Left lung (tissue), 10 donors: ENCODE data around the gene FBXW9. TPM values are rescaled to one million over a fixed set of nuclear protein-coding genes. Genes with fewer than 3 reads are reported as not detected.

Experiments used
- ATAC-seq: fragments of 200-7000 bp; cut with Tn5 transposase; one replicate; pipeline ENCODE4 v1.9.1; 2020; ENCODE audit warnings: moderate library complexity
- DNase-seq, 4 donors: peaks; one replicate each; pipeline ENCODE4 v3.0.0-alpha.2; 2013 to 2020
- H3K27ac ChIP-seq, 2 donors: fragments of 200-600 bp; sonication (generic) in 1 of 2; one replicate each; pipeline versions ENCODE4 v1.5.0 to v1.8.0; 2020 to 2021
- H3K27me3 ChIP-seq, 2 donors: fragments of 200-600 bp; sonication (generic) in 1 of 2; one replicate each; pipeline versions ENCODE4 v1.5.0 to v1.8.0; 2020 to 2021
- H3K36me3 ChIP-seq, 2 donors: fragments of 200-600 bp; sonication (generic) in 1 of 2; one replicate each; pipeline versions ENCODE4 v1.5.0 to v1.8.0; 2020 to 2021
- H3K4me1 ChIP-seq, 2 donors: fragments of 200-600 bp; one replicate each; pipeline ENCODE4 v1.8.0; 2021
- H3K4me3 ChIP-seq, 2 donors: fragments of 200-600 bp; sonication (generic) in 1 of 2; one replicate each; pipeline versions ENCODE4 v1.5.0 to v1.8.0; 2020 to 2021; ENCODE audit warnings: mild to moderate bottlenecking in 1 of 2
- H3K9me3 ChIP-seq, 2 donors: fragments of 200-600 bp; sonication (generic) in 1 of 2; one replicate each; pipeline versions ENCODE4 v1.5.0 to v1.8.0; 2020 to 2021
- intact Hi-C, 2 donors: fragments of 100-400 bp; cut with DNase I; formaldehyde crosslinking; loops; one replicate each; pipeline versions ENCODE4 v1.11.2 to v1.14.2; 2022
- polyA plus RNA-seq, 6 donors: library from polyadenylated mRNA; unstranded; fragments of 120-200 nt; gene quantifications; one replicate each; pipeline ENCODE4 v1.2.1, GENCODE V29; 2013; ENCODE audit not compliant: insufficient read length in 6 of 6
- total RNA-seq, 2 donors: library from RNA; stranded (reverse); fragmentation: NEBNext Ultra II Directional; extraction: Animal tissue kit (Norgen Biotek cat#: 25700); gene quantifications; one replicate each; pipeline ENCODE4 v1.2.1, GENCODE V29; 2021
- TF ChIP-seq, protein P1 (sequence below), 2 donors: fragments of 200-600 bp; sonication (generic) in 1 of 2; IDR thresholded peaks; one replicate each; pipeline versions ENCODE4 v1.5.0 to v1.8.0; 2021; ENCODE audit warnings: antibody characterized with exemption in 2 of 2
- donor health status: DM: no; HTN: yes; CAD: no.
- donor health status: DM: no; HTN: no; CAD: no.

The FBXW9 gene
- total and polyA plus RNA-seq, 8 donors: 6.0 to 13.1 (median 10.5) TPM

DNA sequence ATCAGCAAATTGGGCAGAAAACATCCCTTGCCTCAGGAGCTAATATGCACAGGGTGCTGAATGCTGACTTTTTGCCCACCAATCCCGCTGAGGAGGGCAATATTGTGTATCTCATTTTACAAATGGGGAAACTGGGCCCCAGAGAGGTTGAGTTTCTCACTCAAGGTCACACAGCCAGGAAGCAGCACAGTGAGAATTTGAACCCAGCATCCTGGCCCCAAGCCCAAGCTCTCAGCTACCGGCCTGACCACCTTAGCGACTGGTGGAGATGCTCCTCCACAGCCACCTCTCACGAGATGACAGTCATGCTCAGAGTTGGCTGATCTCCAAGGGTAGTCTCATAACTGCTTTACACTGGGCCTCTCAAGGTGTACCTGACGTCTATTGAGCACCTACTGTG, 3.5 kb downstream of the FBXW9 start:
- Histone ChIP-seq H3K27ac (no peak overlapping the region), H3K9me3 (no peaks in the 10 kb centered on the region), H3K4me3 (no peak overlapping the region), H3K36me3 (peaks cover 0 to 11% of the 10 kb centered on the region in 2 donors), H3K4me1 (peaks cover 9 to 27% of the 10 kb centered on the region in 2 donors), H3K27me3 (no peaks in the 10 kb centered on the region)
- intact Hi-C loops: no loop called here
- ATAC-seq (no peak), DNase-seq (no peak)
- TF ChIP-seq, protein P1, sequence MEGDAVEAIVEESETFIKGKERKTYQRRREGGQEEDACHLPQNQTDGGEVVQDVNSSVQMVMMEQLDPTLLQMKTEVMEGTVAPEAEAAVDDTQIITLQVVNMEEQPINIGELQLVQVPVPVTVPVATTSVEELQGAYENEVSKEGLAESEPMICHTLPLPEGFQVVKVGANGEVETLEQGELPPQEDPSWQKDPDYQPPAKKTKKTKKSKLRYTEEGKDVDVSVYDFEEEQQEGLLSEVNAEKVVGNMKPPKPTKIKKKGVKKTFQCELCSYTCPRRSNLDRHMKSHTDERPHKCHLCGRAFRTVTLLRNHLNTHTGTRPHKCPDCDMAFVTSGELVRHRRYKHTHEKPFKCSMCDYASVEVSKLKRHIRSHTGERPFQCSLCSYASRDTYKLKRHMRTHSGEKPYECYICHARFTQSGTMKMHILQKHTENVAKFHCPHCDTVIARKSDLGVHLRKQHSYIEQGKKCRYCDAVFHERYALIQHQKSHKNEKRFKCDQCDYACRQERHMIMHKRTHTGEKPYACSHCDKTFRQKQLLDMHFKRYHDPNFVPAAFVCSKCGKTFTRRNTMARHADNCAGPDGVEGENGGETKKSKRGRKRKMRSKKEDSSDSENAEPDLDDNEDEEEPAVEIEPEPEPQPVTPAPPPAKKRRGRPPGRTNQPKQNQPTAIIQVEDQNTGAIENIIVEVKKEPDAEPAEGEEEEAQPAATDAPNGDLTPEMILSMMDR (IDR thresholded peaks at IDR 0.05): no peak

DNA sequence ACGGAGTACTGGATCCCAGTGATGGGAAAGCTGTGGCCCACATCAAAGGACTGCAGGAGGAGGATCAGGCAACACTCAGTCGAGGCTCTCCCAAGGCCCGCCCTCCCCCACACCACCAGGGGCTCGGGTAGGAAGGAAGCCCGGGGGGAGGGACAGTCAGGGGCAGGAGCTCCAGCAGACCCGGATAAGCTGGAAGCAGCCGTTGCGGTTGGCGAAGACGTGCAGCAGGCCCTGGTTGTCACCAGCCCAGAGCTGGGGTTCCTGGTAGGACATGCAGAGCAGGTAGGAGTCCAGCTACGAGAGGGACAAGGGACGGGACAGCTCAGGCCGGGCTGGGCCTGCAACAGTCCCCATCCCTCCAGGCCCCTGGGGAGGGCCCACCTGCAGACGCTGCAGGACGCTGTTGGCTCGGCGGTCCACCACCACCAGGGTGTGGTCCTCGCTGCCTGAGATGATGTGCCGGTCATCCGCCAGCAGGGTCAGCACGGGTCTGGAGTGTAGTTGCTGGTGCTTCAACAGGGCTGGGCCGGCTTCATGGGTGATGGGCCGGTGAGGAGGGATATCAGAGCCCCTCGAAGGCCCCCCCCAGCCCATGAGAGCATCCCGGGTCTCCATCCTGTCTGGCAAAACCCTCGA, 6.7 kb downstream of the FBXW9 start:
- intact Hi-C loops: no loop called here
- TF ChIP-seq, protein P1 (IDR thresholded peaks at IDR 0.05): no peak
- peak in 1 of 4 donors; percentile 67 for DNase-seq
- no peaks in the 10 kb centered on the region for H3K27me3 ChIP-seq
- H3K9me3 ChIP-seq: no peaks in the 10 kb centered on the region
- H3K4me1 ChIP-seq: peaks cover 0 to 3% of the 10 kb centered on the region in 2 donors
- no peak overlapping the region for H3K27ac ChIP-seq
- no peak overlapping the region for H3K4me3 ChIP-seq
- peaks cover 0 to 11% of the 10 kb centered on the region in 2 donors for H3K36me3 ChIP-seq
- no peak for ATAC-seq

DNA sequence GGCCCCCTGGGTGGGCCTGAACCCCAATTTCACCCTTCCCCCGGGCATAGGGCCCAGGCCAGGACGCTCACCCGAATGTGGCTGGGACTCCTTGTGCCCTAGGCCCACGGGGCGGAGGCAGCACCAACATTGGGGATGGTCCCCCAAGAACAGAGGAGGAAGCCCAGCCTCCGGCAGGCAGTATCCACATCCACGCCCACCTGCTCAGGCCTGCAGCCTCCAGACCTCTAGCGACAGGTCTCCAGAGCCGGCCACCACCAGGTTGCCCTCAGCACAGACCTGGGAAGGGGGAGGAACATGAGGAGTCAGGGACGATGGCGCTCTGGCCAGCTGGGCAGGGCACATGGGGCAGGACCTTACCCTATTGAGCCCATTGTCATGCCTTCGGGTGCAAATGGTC, 7.4 kb downstream of the FBXW9 start:
- peak in 1 of 4 donors; percentile 61 for DNase-seq
- no peak for ATAC-seq
- Histone ChIP-seq H3K27ac (no peak overlapping the region), H3K36me3 (peaks cover 0 to 11% of the 10 kb centered on the region in 2 donors), H3K27me3 (no peaks in the 10 kb centered on the region), H3K4me3 (no peak overlapping the region), H3K9me3 (no peaks in the 10 kb centered on the region), H3K4me1 (no peaks in the 10 kb centered on the region)
- TF ChIP-seq, protein P1 (IDR thresholded peaks at IDR 0.05): no peak
- intact Hi-C loops: no loop called here

DNA sequence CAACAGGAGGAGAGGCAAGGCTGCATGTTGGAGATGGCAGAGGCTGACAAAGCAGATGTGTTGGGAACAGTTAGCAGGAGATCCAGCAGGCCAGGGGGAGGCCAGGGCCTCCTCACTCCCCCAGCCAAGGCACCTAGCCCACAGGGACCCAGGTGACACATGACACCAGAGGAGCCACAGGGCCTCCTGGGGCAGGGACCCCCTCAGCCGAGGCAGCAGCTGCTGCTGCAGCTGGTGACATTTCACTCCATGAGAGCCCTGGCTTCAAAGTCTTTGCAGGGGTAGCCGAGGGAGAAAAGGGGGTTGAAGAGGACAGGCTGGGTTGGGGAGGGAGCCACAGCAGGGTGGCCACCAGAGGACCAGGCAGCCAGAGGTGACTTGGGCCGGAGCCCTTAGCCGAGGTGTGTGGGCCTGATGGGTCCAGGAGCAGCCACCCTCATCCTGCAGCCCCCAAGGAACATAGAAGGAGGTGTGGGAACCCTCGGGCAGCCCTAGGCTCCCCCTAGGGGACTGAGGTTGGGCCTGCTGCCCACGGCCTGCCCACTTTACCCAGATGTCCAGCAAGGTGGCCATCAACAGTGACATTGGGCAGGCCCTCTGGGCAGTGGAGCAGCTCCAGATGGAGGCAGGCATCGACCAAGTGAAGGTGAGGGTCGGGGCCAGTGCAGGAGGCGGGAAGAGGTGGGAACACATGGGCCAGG, 8.8 kb downstream of the FBXW9 start, which contains the start of gene GNG14:
TSS of gene GNG14 (plus strand) at position 503 of the 701 bp plus-strand sequence. CDS start at position 554, 51 bp downstream.
- TF ChIP-seq, protein P1 (IDR thresholded peaks at IDR 0.05): no peak
- peaks cover 0 to 11% of the 10 kb centered on the region in 2 donors for H3K36me3 ChIP-seq

DNA sequence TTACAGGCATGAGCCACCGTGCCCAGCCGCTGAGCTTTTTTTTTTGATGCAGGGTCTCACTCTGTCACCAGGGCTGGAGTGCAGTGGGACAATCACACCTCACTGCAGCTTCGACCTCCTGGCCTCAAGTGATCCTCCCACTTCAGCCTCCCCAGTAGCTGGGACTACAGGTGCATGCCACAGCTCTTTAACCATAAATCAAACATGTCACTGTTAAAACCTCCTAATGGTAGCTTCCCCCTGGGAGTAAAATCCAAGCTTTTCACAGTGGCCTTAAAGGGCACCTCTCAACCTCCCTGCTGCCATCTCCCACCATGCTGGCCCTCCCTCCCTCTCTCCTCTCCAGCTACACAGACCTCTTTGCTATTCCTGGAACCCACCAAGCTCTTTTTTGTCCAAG, 10.6 kb downstream of the FBXW9 start:
- no peak overlapping the region for H3K4me3 ChIP-seq
- TF ChIP-seq, protein P1 (IDR thresholded peaks at IDR 0.05): no peak
- DNase-seq (no peak), ATAC-seq (no peak)
- intact Hi-C loops: no loop called here
- H3K27me3 ChIP-seq: no peaks in the 10 kb centered on the region
- no peak overlapping the region for H3K27ac ChIP-seq
- H3K4me1 ChIP-seq: peaks cover 0 to 6% of the 10 kb centered on the region in 2 donors
- H3K9me3 ChIP-seq: no peaks in the 10 kb centered on the region
- H3K36me3 ChIP-seq: peaks cover 0 to 5% of the 10 kb centered on the region in 2 donors

More for the DNA sequence above, 8.8 kb downstream of the FBXW9 start, which contains the start of gene GNG14:
- Histone ChIP-seq H3K27ac (no peak within 1 kb of the TSS), H3K27me3 (no peaks in the 10 kb centered on the region), H3K4me3 (no peak within 1 kb of the TSS), H3K4me1 (no peaks in the 10 kb centered on the region), H3K9me3 (no peaks in the 10 kb centered on the region)
- intact Hi-C loops: no loop called here
- no peak for DNase-seq
- no peak for ATAC-seq
